Natural killer cell (primary cell): ENCODE data around the gene THSD4. TPM values are rescaled to one million over a fixed set of nuclear protein-coding genes. Genes with fewer than 3 reads are reported as not detected.

Source experiments
- ATAC-seq, 3 donors: fragments of 150-1000 bp in 2 of 3; fragments of 200-7000 bp in 1 of 3; cut with Tn5 transposase; 1 replicate in 1 of 3; 2 replicates in 2 of 3; pipeline ENCODE4 v1.10.0; 2021; ENCODE audit warnings: mild to moderate bottlenecking in 2 of 3, moderate library complexity in 2 of 3
- DNase-seq, 2 donors: peaks; one replicate each; pipeline versions ENCODE4 v3.0.0 to v3.0.0-alpha.2; 2013 to 2021; ENCODE audit warnings: mixed read lengths in 1 of 2
- H3K27ac ChIP-seq: one replicate; pipeline ENCODE4 v1.5.1; 2013; ENCODE audit warnings: mild to moderate bottlenecking, low read length
- H3K27me3 ChIP-seq: one replicate; pipeline ENCODE4 v1.6.1; 2013; ENCODE audit warnings: low read length; ENCODE audit not compliant: control insufficient read depth, insufficient read depth
- H3K36me3 ChIP-seq: one replicate; pipeline ENCODE4 v1.6.1; 2013; ENCODE audit warnings: low read length; ENCODE audit not compliant: control insufficient read depth, insufficient read depth
- H3K4me1 ChIP-seq: one replicate; pipeline ENCODE4 v1.6.1; 2013; ENCODE audit warnings: low read length; ENCODE audit not compliant: control insufficient read depth, insufficient read depth
- H3K4me3 ChIP-seq: one replicate; pipeline ENCODE4 v1.5.1; 2013; ENCODE audit warnings: low read length
- H3K9me3 ChIP-seq: one replicate; pipeline ENCODE4 v1.6.1; 2013; ENCODE audit warnings: low read length; ENCODE audit not compliant: control insufficient read depth, insufficient read depth
- H3K27ac Mint-ChIP-seq, 2 donors: one replicate each; pipeline ENCODE4 v1.8.0; 2022; ENCODE audit warnings: mild to moderate bottlenecking in 2 of 2, mixed read lengths in 2 of 2, moderate library complexity in 1 of 2
- H3K27me3 Mint-ChIP-seq, 2 donors: one replicate each; pipeline ENCODE4 v1.8.0; 2022; ENCODE audit warnings: low read depth in 2 of 2, mixed read lengths in 2 of 2
- H3K36me3 Mint-ChIP-seq: one replicate; pipeline ENCODE4 v1.8.0; 2022; ENCODE audit warnings: mixed read lengths
- H3K4me1 Mint-ChIP-seq, 2 donors: one replicate each; pipeline ENCODE4 v1.8.0; 2022; ENCODE audit warnings: mixed read lengths in 2 of 2
- H3K4me3 Mint-ChIP-seq: one replicate; pipeline ENCODE4 v1.8.0; 2022; ENCODE audit warnings: mild to moderate bottlenecking, moderate library complexity, mixed read lengths
- H3K9me3 Mint-ChIP-seq, 2 donors: one replicate each; pipeline ENCODE4 v1.8.0; 2022; ENCODE audit warnings: mixed read lengths in 2 of 2
- CTCF ChIP-seq: fragments of 200-600 bp; IDR thresholded peaks from one replicate; pipeline ENCODE4 v1.8.0; 2022; ENCODE audit warnings: antibody characterized with exemption
- WGBS: methylation state at CpG from one replicate; pipeline ENCODE4 v1.1.7; 2013; ENCODE audit warnings: missing lambda C conversion rate; ENCODE audit not compliant: insufficient coverage; 5-methylcytosine and 5-hydroxymethylcytosine counted together
- intact Hi-C: fragments of 100-400 bp; cut with micrococcal nuclease; formaldehyde crosslinking; loops from one replicate; pipeline ENCODE4 v1.14.2; 2022
- total RNA-seq, 4 donors: library from RNA; stranded (reverse); fragments of 120-200 nt in 1 of 4; gene quantifications; one replicate each; pipeline versions ENCODE4 v1.2.3 to v1.2.4, GENCODE V29; 2013 to 2022

The THSD4 gene
- total RNA-seq, 3 donors from 2014 or later (not counting 1 experiment from before 2014, with no cell fraction given): not detected

- H3K4me3 ChIP-seq: no peak overlapping the region
- DNase-seq (no peak), ATAC-seq (no peak)
- no peaks in the 10 kb centered on the region for H3K9me3 ChIP-seq
- H3K36me3 ChIP-seq: no peaks in the 10 kb centered on the region
- H3K4me1 Mint-ChIP-seq: no peaks in the 10 kb centered on the region
- no peak overlapping the region for H3K27ac Mint-ChIP-seq
- no peaks in the 10 kb centered on the region for H3K4me1 ChIP-seq
- WGBS: 95% methylated on average over 4 of the region's 4 CpGs
- intact Hi-C loops: no loop called here
- H3K27me3 ChIP-seq: no peaks in the 10 kb centered on the region
- no peaks in the 10 kb centered on the region for H3K9me3 Mint-ChIP-seq
- H3K4me3 Mint-ChIP-seq: no peak overlapping the region
- H3K36me3 Mint-ChIP-seq: no peaks in the 10 kb centered on the region
- H3K27ac ChIP-seq: no peak overlapping the region
- no peak for TF ChIP-seq CTCF
- H3K27me3 Mint-ChIP-seq: peaks cover 22 to 54% of the 10 kb centered on the region in 2 donors
These were observed 532.2 kb downstream of the THSD4 start for GRCh38 chr15:71647487-71647808.

GRCh38 chr15:71648095-71648494 is 532.8 kb downstream of the THSD4 start:
- intact Hi-C loops: no loop called here
- WGBS: 86% methylated on average over 2 of the region's 3 CpGs
- no peaks in the 10 kb centered on the region for H3K36me3 Mint-ChIP-seq
- no peaks in the 10 kb centered on the region for H3K27me3 ChIP-seq
- no peaks in the 10 kb centered on the region for H3K4me1 Mint-ChIP-seq
- H3K4me3 Mint-ChIP-seq: no peak overlapping the region
- no peak for ATAC-seq
- TF ChIP-seq CTCF: no peak
- no peaks in the 10 kb centered on the region for H3K9me3 ChIP-seq
- no peaks in the 10 kb centered on the region for H3K9me3 Mint-ChIP-seq
- peaks cover 22 to 60% of the 10 kb centered on the region in 2 donors for H3K27me3 Mint-ChIP-seq
- DNase-seq: no peak
- H3K36me3 ChIP-seq: no peaks in the 10 kb centered on the region
- H3K4me3 ChIP-seq: no peak overlapping the region
- H3K27ac ChIP-seq: no peak overlapping the region
- H3K4me1 ChIP-seq: no peaks in the 10 kb centered on the region
- H3K27ac Mint-ChIP-seq: no peak overlapping the region

- H3K27me3 Mint-ChIP-seq: peaks cover 22 to 56% of the 10 kb centered on the region in 2 donors
- H3K27ac Mint-ChIP-seq: no peak overlapping the region
- no peaks in the 10 kb centered on the region for H3K4me1 ChIP-seq
- no peak overlapping the region for H3K27ac ChIP-seq
- DNase-seq (no peak), ATAC-seq (no peak)
- TF ChIP-seq CTCF: no peak
- H3K9me3 Mint-ChIP-seq: no peaks in the 10 kb centered on the region
- H3K36me3 ChIP-seq: no peaks in the 10 kb centered on the region
- H3K36me3 Mint-ChIP-seq: no peaks in the 10 kb centered on the region
- intact Hi-C loops: no loop called here
- 88% methylated on average over 3 of the region's 3 CpGs for WGBS
- H3K4me3 Mint-ChIP-seq: no peak overlapping the region
- H3K27me3 ChIP-seq: no peaks in the 10 kb centered on the region
- no peaks in the 10 kb centered on the region for H3K4me1 Mint-ChIP-seq
- H3K9me3 ChIP-seq: no peaks in the 10 kb centered on the region
- no peak overlapping the region for H3K4me3 ChIP-seq
These were observed 534.6 kb downstream of the THSD4 start for GRCh38 chr15:71649894-71650293.

GRCh38 chr15:71650603-71651002 is 535.3 kb downstream of the THSD4 start:
- H3K4me1 Mint-ChIP-seq: no peaks in the 10 kb centered on the region
- Histone ChIP-seq H3K9me3 (no peaks in the 10 kb centered on the region), H3K36me3 (no peaks in the 10 kb centered on the region), H3K4me1 (no peaks in the 10 kb centered on the region), H3K27ac (no peak overlapping the region), H3K27me3 (no peaks in the 10 kb centered on the region), H3K4me3 (no peak overlapping the region)
- 94% methylated on average over 9 of the region's 9 CpGs for WGBS
- no peaks in the 10 kb centered on the region for H3K9me3 Mint-ChIP-seq
- peaks cover 16 to 49% of the 10 kb centered on the region in 2 donors for H3K27me3 Mint-ChIP-seq
- no peaks in the 10 kb centered on the region for H3K36me3 Mint-ChIP-seq
- no peak overlapping the region for H3K27ac Mint-ChIP-seq
- no peak overlapping the region for H3K4me3 Mint-ChIP-seq
- ATAC-seq (no peak), DNase-seq (no peak)
- TF ChIP-seq CTCF: no peak
- intact Hi-C loops: no loop called here
